CD4-positive, alpha-beta T cell treated with Interleukin-4 for 4 hours (primary cell): ENCODE measurements around the gene HS6ST2.
"Not testable (repeated sequence)": the region's sequence is repeated elsewhere in the genome, so short reads cannot be mapped to it uniquely, and the experiment has no call there.

Experiments
- DNase-seq: peaks from one replicate; pipeline ENCODE4 v3.0.0-alpha.2; 2020

HS6ST2 gene

DNA sequence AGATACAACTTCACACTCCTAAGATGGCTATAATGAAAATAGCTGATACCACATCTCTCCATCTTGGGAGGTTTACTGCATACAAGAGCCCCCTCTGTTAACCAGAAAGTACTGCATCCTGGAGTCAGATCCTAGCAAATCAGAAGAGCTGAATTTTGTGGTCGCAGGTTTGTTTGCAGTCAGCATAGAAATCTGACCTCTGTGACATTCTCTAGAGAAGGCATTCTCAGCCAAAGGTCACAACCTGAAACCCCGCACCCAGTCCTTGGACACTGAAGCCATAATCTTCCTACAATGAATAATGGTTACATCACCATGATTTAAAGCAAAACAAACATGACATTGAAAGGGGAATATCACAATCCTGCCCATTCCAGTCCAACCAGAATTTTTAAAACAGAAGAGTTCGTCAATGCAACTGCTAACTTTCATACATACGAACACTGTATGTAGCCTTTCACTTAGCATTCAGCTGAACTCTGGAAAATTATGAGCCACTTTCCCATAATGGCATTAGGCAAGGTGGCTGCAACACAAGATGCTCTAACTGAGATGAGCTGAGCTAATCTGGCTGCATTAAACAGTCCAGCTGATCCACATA lies 17.6 kb downstream of the HS6ST2 start:
- DNase-seq: no peak

DNA sequence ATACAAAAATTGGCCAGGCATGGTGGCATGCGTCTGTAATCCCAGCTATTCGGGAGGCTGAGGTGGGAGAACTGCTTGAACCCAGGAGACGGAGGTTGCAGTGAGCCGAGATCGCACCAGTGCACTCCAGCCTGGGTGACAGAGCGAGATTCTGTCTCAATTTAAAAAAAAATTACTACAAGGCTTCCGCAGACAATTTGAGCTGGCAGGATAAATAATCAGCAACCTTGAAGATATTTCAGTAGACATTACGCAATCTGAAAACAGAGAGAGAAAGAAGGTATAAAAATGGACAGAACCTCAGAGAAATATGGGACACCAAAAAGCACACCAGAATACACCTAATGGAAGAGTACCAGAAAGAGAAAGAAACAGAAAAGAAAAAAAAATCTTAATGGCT lies 25.3 kb downstream of the HS6ST2 start:
- no peak for DNase-seq

DNA sequence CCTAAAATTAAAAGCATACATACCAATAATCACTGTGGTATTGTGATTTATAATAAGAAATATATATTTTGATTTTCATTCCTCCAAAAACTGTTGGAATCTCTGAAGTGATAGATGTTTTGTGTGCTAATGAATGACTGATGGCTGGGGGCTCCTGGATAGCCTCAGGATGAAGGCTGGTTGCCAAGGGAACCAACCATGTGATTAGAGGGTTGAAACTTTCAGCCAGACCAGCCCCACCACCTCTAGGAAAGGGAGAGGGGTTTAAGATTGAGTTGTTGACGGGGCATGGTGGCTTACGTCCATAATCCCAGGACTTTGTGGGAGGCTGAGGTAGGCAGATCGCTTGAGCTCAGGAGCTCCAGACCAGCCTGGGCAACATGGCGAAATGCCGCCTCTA lies 34.0 kb downstream of the HS6ST2 start:
- DNase-seq: no peak

DNA sequence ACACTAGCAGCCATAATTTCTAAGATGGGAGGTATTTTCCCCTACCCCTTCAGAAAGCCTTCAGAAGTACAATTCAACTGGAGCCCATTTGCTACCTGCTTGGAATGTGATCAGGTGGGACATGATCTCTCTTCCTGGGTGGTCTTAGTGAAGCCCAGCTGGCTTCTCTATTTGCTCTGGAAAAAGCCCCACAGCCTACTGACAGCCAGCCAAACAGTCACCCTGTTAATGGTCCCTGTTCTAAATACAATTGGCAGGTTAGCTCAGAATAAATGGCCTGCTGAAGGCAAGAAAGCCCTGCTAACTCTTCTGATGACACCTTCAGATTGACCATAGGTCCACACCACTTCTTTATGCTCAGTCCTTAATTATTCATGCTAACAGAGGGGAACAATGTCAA lies 39.9 kb downstream of the HS6ST2 start:
- no peak for DNase-seq

DNA sequence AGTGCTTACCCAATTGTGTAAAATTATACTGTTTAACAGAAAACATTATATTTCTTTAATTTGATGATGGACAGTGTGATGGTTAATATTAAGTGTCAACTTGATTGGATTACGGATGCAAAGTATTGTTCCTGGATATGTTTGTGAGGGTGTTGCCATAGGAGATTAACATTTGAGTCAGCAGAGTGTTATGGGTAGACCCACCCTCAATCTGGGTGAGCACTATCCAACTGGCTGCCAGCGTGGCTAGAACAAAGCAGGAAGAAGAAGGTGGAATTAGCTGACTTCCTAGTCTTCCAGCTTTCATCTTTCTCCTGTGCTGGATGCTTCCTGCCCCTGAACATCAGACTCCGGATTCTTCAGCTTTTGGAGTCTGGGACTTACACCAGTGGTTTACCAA lies 42.1 kb downstream of the HS6ST2 start:
- no peak for DNase-seq

DNA sequence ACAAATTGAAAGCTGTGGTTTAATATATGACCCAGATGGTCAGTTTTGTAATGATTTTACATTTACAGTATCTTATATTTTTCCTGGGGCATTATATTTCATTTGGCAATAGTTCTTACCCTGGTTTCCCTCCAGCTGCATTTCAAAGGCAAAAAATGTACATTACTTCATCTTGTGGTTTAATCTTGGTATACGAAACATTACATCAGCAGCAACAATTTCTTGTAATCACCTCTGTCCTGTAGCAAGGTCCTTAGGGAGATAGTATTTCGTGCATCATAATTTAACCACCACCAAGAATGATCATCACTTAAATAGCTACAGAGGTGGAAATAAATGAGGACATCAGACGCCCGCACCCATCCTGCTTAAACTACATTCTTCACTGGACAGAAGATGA lies 48.8 kb downstream of the HS6ST2 start:
- no peak for DNase-seq

DNA sequence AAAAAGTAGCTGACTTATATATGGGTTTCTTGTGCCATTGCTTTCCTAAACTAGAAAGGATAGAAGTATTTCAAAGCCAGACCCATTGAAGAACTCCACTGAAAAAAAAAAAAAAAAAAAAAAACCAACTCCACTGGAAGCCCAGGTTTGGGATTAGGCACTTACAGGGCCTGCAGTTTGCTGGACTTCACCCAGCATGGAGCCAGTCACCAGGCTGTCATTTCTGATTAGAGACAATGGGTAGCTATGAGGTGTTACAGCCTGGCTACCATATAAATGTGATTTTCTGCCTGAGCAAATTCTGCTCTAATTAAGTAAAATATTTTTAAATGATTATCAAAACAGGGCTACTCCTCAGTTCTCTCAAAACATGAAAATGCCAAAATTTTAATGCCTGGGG lies 49.5 kb downstream of the HS6ST2 start:
- no peak for DNase-seq

DNA sequence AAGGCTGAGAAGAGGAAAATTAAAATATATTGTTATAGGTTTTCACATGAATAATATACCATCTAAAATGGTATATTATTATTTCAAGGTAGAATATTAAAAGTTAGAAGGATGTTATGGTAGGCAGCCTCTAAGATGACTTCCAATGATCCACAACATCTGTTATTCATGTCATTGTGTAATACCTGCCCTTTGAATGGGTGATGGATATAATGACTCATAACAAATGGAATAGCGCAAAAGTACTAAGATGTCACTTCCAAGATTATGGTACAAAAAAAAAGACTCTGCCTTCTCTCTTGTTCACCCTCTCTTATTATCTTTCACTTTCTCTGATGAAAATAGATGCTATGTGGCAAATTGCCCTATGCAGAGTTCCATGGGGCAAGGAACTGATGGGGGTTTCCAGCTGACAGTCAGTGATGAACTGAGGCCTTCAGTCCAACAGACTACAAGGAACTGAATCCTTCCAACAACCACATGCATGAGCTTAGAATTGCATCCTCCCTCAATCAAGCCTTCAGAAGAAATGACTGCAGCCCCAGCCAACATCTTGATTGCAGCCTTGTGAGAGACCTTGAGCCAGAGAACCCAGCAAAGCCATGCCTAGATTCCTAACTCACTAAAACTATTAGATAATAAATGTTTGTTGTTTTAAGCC lies 57.7 kb downstream of the HS6ST2 start:
- DNase-seq: no peak

DNA sequence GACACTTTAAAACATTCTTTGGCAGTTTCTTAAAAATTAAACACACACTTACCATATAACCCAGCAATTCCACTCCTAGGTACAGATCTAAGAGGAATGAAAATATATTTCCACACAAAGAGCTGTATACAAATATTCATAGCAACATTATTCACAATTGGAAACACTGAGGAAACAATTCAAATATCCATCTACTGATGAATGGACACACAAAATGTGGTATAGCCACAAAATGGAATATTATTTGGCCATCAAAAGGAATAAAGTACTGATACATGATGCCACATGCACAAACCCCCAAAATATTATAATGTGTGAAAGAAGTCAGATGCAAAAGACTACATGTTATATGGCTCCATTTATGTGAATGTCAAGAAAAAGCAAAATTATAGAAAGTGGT lies 70.9 kb downstream of the HS6ST2 start:
- no peak for DNase-seq

DNA sequence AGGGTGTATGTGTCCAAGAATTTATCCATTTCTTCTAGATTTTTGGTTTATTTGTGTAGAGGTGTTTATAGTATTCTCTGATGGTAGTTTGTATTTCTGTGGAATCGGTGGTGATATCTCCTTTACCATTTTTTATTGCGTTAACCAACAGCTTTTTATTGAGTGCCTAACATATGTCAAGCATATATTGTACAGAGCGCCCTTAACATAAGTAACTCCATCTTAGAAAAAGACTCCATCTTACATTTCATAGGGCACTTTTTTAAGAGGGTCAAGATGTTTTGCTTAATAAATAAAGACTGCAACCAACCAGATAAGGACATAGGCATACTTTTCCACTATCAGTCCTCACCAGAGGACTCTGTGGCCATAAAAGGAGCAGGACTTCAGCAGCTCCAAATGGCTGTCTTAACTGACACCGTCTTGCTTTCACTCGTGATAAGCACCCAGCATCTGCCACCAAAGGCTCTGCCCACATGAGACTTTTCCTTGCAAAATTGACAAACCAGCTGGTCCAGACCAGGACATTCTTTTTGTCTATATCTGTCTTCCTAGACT lies 75.0 kb downstream of the HS6ST2 start:
- no peak for DNase-seq

DNA sequence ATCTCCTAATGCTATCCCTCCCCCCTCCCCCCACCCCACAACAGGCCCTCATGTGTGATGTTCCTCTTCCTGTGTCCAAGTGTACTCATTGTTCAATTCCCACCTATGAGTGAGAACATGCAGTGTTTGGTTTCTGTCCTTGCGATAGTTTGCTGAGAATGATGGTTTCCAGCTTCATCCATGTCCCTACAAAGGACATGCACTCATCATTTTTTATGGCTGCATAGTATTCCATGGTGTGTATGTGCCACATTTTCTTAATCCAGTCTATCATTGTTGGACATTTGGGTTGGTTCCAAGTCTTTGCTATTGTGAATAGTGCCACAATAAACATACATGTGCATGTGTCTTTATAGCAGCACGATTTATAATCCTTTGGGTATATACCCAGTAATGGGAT lies 77.7 kb downstream of the HS6ST2 start:
- not testable (repeated sequence) for DNase-seq

DNA sequence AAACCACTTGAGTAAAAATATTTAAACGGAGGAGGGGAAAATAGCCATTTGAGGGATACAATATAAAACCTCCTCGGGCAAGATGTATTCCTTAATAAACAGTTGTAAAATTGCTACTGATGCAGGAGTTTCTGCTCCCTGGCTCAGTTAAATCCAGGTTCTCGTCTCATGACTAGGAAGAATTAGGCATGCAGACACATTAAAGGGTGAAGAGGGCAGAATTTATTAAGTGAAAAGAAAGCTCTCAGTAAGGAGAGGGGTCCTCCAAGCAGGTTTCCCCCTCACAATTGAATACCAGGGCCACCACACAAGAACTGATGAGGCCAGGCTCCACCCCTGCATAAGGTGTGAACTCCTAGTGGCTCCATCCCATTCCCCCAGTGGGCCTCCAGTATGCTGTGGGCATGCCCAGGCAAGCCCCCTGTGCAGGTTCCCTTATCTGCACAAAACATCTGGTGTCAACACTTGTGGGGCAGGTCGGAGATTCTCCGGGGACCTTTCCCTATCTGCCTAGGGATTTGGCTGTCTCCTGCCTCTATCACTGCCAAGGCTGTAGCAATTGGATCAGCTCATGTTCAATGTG lies 80.4 kb downstream of the HS6ST2 start:
- DNase-seq: no peak

DNA sequence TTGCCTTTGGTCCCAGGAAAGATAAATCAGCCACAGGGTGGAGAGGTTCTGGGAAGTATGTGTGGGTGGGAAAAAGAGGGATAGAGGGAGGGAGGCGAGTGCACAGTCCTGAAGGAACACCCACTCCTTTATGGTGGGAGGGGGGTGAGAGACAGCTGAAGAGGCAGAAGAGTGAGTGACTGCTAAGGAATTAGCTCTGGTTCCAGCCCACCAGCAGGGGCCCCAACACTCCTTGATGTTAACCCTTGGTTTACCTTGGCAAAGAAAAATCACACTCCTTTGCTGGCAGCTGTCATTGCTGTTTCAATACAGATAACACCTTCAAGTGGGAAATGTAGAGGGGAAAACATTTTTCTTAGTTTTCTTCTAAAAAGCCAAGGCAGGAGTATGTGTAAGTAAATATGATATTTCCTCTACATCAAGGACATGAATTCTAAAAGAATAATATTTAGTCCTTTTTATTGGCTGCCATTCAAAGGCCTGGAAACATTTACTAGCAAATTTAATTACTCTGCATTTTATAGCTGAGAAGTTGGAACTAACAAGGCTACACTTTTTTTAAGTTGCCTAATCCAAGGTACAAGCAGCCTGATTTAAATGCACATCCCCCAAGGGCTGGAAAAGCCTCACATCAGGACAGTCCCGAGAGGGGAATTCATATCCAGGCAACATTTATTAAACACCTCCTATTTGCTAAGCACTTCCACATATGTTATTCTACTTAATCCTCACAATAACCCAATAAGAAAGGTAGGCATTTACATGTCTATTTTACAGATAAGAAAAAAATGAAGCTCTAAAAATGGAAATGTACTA lies 81.7 kb downstream of the HS6ST2 start:
- DNase-seq: no peak

DNA sequence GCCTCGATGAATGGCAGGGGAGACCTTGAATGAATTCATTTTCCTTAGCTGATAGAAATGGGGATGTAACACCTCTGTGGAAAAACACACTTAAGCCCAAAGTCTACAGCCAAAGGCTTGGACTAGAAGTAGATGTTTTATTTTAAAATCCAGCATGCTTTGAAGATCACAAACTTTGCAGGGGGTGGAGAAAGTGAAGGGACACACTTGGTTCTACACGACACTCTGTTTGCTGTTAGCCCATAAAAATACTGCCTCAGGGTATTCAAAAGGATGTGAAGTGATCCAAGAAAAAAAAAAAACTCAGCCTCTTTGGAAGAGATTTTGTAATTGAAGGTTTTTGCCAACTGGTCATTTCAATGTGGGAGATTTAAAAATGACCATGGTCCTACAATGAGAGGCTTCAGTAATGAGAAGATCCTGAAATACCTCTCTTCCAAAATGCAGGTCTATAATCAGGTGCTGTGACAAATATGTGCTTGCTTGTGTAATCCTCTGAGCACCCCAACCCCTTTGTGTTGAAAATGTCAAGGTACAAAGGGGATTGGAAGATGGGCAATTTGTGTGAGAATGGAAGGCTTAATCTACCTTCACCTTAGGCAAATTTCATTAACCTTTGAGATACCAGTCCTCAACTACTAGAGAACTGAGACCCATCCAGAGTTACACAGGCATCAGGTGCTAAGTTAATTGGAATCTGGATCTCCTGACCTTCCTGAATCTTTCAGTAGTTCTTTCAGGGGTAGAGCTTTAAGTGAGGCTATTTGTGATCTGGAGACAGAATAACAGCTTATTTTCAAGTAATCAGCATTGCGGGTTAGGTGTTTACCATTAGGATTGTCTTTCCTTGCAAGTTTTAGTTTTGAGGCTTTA lies 82.5 kb downstream of the HS6ST2 start:
- no peak for DNase-seq

DNA sequence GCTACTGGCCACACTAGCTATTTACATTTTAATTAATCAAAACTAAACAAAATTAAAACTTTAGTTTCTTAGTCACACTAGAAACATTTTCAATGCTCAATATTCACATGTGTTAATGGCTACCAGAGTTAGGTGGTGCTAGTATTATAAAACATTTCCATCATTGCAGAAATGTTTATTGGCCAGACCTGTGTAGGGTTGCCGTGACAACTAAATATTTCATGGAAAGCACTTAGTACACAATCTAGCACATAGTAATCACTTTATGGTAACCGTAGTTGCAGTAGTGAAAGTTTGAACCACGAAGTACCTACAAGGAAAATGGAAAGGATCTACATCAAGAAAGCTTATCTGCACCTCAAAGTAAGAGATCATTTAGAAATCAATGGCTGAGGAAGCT lies 95.9 kb downstream of the HS6ST2 start:
- no peak for DNase-seq

DNA sequence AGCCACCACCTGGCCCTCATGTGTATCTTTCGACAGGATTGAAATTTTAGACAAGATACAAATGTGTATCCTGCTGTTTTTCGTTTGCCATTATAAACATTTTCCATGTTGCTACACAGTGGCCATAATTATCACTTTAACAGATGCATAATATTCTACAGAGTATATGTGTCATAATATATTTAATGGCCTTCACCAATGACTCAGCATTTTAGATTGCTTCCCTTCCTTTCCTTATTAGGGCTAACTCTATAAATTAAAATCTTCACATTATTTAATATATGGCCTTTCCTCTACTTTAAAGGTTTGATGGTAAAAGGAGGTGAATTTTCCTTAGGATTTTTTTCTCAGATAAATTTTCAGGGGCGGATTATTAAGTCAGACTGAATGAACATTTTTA lies 97.4 kb downstream of the HS6ST2 start:
- no peak for DNase-seq

DNA sequence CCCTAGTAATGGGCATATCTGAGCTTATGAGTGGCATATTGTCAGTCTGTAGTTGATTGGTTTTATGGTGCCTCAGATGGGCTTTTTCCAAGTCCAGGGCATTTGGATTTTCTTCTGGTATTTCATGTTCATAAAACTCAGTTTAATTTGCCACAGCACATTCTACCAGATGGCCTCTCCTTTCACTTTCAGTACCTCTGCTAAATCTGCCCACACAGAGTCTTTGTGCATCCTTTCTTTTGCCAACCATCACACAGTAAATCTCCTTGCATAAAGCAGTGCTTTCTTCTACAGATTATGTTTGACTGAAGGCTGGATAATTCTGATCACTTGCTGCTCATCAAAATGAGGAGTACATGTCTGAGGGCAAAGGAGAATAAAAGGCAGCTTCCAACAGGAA lies 98.2 kb downstream of the HS6ST2 start:
- DNase-seq: no peak

DNA sequence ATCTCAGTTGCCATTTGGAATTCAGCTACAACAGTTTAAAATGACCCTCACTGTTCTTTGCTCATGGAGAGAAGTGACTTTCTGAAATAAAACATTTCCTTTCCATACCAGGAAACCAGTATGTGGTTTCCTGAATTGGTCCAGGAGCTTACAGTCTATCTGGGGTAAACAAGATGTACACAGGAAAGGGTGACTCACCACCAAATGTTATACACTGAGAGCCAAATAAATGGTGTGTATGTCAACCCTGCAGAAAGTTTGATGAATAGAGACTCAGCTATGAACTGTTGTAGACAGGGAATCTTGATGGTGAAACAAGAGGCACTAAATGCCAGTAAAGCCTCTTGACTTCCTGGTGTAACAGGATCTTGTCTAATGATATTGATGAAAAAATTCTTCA lies 100.4 kb downstream of the HS6ST2 start:
- no peak for DNase-seq

DNA sequence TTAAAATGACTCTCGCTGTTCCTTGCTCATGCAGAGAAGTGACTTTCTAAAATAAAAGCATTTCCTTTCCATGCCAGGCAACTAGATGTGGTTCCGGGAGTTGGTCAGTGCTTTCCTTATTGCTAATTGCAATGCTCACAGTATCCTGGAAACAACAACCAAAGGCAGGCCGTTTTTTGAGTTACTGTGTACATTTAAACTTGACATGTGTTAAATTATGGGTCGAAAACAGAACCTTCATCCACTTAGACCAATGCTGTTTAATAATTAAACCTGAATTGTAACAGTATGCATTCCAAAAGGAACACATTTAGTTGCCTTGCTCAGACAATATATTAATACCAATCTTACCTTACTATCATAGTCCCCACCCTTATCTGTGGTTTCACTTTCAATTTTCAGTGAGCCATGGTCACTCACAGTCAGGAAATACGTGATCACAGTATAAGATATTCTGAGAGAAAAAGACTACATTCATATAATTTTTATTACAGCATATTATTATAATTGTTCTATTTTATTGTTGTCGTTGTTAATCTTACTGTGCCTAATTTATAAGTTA lies 102.6 kb downstream of the HS6ST2 start:
- no peak for DNase-seq

DNA sequence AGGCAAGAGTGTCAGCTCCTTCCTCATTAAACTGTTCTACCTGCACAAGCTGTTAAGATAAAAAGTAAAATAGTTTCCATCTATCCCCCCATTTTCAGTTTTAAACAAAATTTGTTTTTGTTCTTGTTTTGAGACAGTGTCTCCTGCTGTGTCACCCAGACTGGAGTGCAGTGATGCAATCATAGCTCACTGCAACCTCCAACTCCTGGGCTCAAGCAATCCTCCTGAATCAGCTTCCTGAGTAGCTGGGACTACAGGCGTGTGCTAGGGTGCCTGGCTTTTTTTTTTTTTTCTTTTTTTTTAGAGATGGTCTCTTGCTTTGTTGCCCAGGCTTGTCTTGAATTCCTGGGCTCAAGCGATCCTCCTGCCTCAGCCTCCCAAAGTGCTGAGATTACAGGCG lies 105.4 kb downstream of the HS6ST2 start:
- no peak for DNase-seq

DNA sequence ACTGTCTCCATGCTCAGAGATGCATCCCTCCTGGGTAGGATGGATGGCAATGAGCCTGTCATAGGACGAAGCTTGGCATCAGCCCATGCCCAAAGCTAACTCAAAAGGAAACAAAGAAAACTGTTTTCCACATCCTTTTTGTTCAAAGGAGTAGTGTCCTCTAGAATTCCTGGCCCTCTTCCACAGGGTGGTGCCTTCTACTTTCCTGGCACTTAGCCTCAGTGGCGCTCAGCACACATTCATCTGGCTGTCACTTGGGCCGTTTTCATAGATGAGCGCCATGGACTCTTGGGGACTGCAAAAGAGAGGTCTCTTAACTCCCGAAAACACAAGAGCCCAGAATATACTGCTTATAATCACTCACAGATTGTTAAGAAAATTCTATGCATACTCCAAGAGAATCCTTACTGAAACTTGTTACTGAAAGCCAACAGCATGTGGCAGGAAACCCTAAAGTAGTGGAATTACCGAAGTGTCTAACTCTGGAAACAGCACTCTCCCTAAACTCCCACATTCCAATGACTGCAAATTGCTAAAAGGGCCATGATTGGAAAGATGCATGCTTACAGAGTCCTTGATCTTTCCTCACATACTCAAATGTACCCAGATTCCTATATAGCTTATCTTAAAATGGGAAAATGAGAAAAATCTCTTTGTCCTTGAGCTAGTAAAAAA lies 110.0 kb downstream of the HS6ST2 start:
- DNase-seq: no peak

DNA sequence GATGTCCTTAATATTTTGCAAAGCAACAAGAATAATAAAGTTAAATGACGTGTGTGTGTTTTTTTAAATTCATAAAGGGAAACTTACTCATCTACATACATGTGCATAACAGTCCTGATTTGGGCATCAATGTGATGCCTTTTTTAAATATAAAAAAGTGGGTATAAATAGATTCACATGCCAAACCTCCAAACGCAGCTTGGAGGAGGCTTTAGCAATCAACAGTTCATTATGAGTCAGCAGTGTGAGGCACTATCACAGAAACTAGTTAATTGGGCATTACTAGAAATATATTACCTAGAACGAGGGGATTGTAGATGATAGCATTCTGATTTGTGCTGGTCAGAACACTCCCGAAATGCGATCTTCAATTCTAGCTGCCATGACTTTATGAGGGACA lies 115.1 kb downstream of the HS6ST2 start:
- DNase-seq: no peak
